Activated naive CD4-positive, alpha-beta T cell treated with anti-CD3 and anti-CD28 coated beads, Interleukin-2, amount 10 ng/mL, durations not matched to agents 7 days and 5 days (primary cell): ENCODE data around the gene ITGB5.

Experiments used
- CTCF ChIA-PET: fragments of 350-600 bp; sonication (Branson Sonifier 250); formaldehyde crosslinking; loops from one replicate; lab custom pipeline; 2021; ENCODE audit warnings: antibody characterized with exemption; lab: Charles Lee
- DNase-seq: peaks from one replicate; pipeline ENCODE4 v3.0.0-alpha.2; 2020
- H3K27ac Mint-ChIP-seq: one replicate; pipeline ENCODE4 v1.8.0; 2021; ENCODE audit warnings: mild to moderate bottlenecking, moderate library complexity, mixed read lengths
- H3K27me3 Mint-ChIP-seq: one replicate; pipeline ENCODE4 v1.8.0; 2021; ENCODE audit warnings: mild to moderate bottlenecking, mixed read lengths
- H3K36me3 Mint-ChIP-seq: one replicate; pipeline ENCODE4 v1.8.0; 2021; ENCODE audit warnings: mixed read lengths
- H3K4me1 Mint-ChIP-seq: one replicate; pipeline ENCODE4 v1.8.0; 2021; ENCODE audit warnings: mixed read lengths
- H3K4me3 Mint-ChIP-seq: one replicate; pipeline ENCODE4 v1.8.0; 2021; ENCODE audit warnings: mild to moderate bottlenecking, moderate library complexity, mixed read lengths
- H3K9me3 Mint-ChIP-seq: one replicate; pipeline ENCODE4 v1.8.0; 2021; ENCODE audit warnings: mixed read lengths

The ITGB5 gene

DNA sequence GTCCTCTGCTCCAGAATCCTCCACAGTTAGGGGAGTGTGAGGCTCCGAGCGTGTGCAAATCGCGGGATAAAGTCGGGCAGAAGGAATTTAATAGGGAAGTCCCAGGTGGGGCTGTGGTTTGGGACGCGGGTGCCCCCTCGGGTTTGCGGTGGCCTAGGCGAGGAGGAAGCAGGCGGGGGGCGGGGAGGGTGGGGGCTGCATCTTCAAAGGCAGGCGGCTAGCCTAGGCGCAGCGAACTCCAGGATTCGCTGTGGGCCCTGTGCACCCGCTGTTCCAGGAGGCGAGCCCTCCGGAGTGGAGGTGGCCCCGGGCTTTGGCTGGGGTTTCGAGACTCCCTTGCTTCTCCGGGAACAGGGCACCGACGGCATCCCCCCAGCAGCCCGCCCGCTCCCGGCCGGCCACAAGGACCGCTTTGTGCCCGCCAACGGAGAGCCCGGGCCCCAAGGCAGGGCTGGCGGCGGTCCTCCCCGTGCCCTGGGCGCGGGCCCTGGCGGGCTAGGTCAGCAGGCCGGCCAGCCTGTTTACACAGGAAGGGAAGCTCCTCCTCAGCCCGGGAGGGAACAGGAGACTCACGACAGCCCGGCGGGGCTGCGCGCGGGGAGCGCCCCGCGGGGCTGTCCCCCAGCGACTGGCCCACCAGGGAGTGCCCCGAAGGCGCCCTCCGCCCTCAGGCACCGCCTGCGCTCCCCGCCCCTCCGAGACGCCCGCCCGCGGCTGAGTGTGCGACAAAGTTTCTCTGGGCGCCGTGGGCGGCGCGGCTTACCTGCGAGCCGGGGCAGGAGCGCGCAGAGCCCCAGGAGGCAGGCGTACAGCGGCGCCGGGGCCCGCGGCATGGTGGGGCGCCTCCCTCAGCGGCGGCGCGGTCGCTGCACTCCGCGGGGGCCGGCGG is 753 bp downstream of the ITGB5 start:
- Mint-ChIP-seq H3K27ac (no peak overlapping the region), H3K27me3 (peaks cover 92% of the 10 kb centered on the region), H3K4me3 (peak overlapping the region; percentile 61), H3K36me3 (peaks cover 3% of the 10 kb centered on the region), H3K9me3 (no peaks in the 10 kb centered on the region), H3K4me1 (peaks cover 10% of the 10 kb centered on the region)
- CTCF ChIA-PET = interaction anchor here (1.3 kb wide), 1 partner anchor 125 kb away, joined by 3 read pairs; no protein-coding TSS in a partner anchor
- DNase-seq = peak; percentile 32

DNA sequence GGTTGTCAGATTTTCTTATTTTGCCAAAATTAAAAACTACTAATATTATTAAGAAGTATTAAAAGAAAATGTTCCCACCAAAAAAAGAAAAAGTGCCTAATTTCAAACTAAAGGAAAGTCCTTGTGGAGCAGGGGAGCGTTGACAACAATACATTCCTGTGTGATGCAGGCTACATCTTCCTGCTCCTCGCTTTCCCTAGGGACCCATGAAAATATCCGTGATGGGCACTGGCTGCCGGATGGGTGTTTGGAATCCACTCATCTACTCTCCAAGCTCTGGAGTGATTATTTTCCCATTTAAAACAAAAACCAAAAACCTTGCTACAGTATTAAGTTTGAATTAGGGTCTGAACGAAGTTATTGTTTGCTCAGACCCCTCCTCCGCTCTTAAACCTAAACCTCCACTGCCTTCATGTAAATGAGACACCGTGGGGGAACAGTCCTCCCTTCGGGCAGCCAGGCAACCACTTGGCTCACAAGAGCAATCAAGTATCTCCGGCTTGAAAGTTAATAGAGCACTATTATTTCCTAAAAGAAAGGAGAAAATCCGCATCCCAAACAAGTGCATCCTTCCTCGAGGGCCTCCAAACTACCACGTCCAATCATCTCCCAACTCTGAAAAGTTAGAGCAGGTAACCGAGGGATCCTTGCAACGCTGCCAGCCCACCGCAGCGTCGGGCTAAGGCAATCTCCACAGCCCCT is 1.5 kb downstream of the ITGB5 start:
- DNase-seq = no peak
- Mint-ChIP-seq H3K27me3 (peaks cover 88% of the 10 kb centered on the region), H3K4me1 (peaks cover 10% of the 10 kb centered on the region), H3K36me3 (peaks cover 3% of the 10 kb centered on the region), H3K4me3 (peak overlapping the region; percentile 61), H3K9me3 (no peaks in the 10 kb centered on the region), H3K27ac (no peak overlapping the region)
- CTCF ChIA-PET = interaction anchor here (0.8 kb wide), 1 partner anchor 16 kb away, joined by 3 read pairs; no protein-coding TSS in a partner anchor

GRCh38 chr3:124884474-124885101 is 2.6 kb downstream of the ITGB5 start:
- no peak for DNase-seq
- Mint-ChIP-seq H3K4me1 (peaks cover 10% of the 10 kb centered on the region), H3K27ac (no peak overlapping the region), H3K27me3 (peaks cover 77% of the 10 kb centered on the region), H3K4me3 (no peak overlapping the region), H3K9me3 (no peaks in the 10 kb centered on the region), H3K36me3 (peaks cover 3% of the 10 kb centered on the region)
- CTCF ChIA-PET = interaction anchor here (0.8 kb wide), 1 partner anchor 17 kb away, joined by 3 read pairs; no protein-coding TSS in a partner anchor

DNA sequence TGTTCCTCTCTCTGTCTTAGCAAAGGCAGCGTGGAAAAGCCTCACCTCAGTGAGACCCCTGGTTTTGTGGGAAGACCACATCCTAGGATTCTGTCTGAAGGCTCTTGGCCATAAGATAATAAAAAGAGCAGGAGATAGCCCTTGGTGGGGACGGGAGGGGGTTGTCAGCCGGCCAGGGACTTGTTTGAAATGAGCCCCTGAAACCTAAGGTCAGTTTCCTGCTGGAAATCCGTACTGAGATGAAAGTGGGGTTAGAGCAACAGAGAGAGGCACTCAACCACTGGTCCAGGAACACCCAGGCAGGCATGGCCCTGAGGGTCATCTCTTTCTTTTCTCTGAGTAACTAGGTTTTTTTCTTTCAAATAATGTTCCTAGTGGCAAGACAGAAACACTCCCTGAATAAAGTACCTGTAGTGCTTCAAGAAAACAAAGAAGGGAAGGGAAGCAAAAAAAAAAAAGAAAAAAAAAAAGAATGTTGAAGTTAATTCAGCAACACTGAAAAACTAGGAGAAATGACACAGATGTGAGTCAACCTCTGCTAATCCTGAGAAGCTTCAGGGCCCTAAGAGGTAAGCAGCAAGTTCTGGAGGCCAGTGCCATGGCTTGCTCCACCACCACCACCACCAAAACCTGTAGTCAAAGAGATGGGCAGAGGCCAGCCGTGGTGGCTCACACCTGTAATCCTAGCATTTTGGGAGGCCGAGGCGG is 3.2 kb downstream of the ITGB5 start:
- peaks cover 75% of the 10 kb centered on the region for H3K27me3 Mint-ChIP-seq
- CTCF ChIA-PET = no interaction called here

DNA sequence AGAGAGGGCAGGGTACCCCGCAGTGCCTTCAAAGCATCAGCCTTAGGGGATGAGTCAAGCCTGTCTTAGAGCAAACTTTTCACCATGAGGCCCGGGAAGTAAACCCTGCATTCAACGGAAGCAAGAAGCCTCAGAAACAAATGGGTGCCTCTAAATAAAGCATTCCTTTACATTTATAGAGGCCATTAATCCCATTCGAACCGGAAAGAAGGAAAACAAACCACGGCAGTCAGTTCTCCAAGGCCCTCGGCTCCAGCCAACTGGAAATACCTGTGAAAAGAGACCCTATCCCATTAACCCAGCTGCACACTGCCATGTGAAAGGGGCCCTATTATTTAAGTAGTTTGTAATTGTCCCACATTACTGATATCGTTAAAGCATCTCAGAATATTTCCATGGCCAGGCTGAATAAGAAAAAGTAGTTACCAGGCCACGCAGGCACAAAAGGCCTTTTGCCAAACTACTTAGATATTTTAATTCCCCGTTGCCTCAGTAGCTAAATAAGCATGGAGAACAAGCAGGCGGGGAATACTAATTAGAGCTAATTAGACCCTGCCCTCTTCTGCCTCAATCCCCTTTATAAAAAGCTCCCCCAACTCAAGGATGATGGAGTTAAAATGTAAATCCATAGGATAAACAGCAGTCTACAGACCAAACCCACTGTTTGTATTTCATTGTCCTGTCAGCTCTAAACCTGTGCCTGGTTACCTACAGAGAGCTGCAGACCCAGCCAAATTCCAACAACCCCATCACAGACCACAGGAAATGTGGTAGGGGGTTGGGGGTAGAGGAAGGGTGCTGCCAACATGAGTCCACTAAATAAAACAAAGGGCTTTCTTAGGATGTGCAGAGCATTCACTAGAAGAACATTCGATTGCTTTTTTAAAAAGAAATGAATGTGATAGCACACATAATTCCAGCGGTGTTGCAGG is 4.1 kb downstream of the ITGB5 start:
- CTCF ChIA-PET = no interaction called here
- H3K4me1 Mint-ChIP-seq = peaks cover 21% of the 10 kb centered on the region
- peaks cover 3% of the 10 kb centered on the region for H3K36me3 Mint-ChIP-seq
- no peak for DNase-seq
- H3K27ac Mint-ChIP-seq = no peak overlapping the region
- no peaks in the 10 kb centered on the region for H3K9me3 Mint-ChIP-seq
- peaks cover 70% of the 10 kb centered on the region for H3K27me3 Mint-ChIP-seq
- H3K4me3 Mint-ChIP-seq = no peak overlapping the region

More for the DNA sequence above, 3.2 kb downstream of the ITGB5 start:
- Mint-ChIP-seq H3K9me3 (no peaks in the 10 kb centered on the region), H3K4me1 (peaks cover 16% of the 10 kb centered on the region), H3K36me3 (peaks cover 3% of the 10 kb centered on the region), H3K4me3 (no peak overlapping the region), H3K27ac (no peak overlapping the region)
- DNase-seq = no peak

GRCh38 chr3:124881976-124882697 is 5.0 kb downstream of the ITGB5 start:
- peaks cover 64% of the 10 kb centered on the region for H3K27me3 Mint-ChIP-seq
- no peak for DNase-seq
- peaks cover 18% of the 10 kb centered on the region for H3K4me1 Mint-ChIP-seq
- peaks cover 3% of the 10 kb centered on the region for H3K36me3 Mint-ChIP-seq
- H3K4me3 Mint-ChIP-seq = no peak overlapping the region
- CTCF ChIA-PET = no interaction called here
- no peaks in the 10 kb centered on the region for H3K9me3 Mint-ChIP-seq
- no peak overlapping the region for H3K27ac Mint-ChIP-seq

DNA sequence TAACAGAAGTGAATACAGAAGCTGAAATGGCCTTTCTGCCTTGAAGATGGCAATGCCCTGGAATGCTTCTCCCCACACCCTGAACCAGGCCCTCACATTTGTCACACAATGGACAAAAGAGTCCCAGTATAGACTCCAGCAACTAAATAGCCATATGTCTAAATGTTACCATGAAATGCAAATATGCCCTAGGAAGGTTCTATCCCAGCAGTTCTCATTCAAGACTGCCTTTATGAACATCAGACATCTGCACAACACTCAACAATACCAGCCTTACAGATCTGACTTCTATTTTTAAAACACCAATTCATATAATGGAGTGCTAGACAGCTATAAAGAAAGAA is 7.9 kb downstream of the ITGB5 start:
- DNase-seq = no peak
- Mint-ChIP-seq H3K27ac (no peak overlapping the region), H3K4me3 (no peak overlapping the region), H3K27me3 (peaks cover 49% of the 10 kb centered on the region), H3K4me1 (peaks cover 13% of the 10 kb centered on the region), H3K9me3 (no peaks in the 10 kb centered on the region), H3K36me3 (no peaks in the 10 kb centered on the region)
- CTCF ChIA-PET = interaction anchor here (0.7 kb wide), 1 partner anchor 240 kb away, joined by 3 read pairs; no protein-coding TSS in a partner anchor

- H3K27ac Mint-ChIP-seq = no peak overlapping the region
- CTCF ChIA-PET = interaction anchor here (1.7 kb wide), 1 partner anchor 22 kb away, joined by 4 read pairs; no protein-coding TSS in a partner anchor
- H3K9me3 Mint-ChIP-seq = no peaks in the 10 kb centered on the region
- peaks cover 47% of the 10 kb centered on the region for H3K27me3 Mint-ChIP-seq
- peak; percentile 52 for DNase-seq
- H3K4me3 Mint-ChIP-seq = no peak overlapping the region
- no peaks in the 10 kb centered on the region for H3K36me3 Mint-ChIP-seq
- peaks cover 13% of the 10 kb centered on the region for H3K4me1 Mint-ChIP-seq
Measured at GRCh38 chr3:124878561-124879336, 8.4 kb downstream of the ITGB5 start.

DNA sequence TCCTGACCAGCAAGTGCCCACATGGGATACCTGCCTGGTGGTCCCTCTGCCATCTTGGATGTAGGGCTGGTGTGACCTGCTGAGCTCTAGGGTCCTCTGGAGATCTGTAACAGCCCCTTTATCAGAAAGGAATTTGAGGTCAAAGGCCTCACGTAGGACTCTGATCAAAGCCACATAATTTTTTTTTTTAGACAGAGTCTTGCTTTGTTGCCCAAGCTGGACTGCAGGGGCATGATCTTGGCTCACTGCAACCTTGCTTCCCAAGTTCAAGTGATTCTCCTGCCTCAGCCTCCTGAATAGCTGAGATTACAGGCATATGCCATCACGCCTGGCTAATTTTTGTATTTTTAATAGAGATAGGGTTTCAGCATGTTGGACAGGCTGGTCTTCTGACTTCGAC is 9.5 kb downstream of the ITGB5 start:
- Mint-ChIP-seq H3K27ac (no peak overlapping the region), H3K36me3 (no peaks in the 10 kb centered on the region), H3K4me3 (no peak overlapping the region), H3K9me3 (no peaks in the 10 kb centered on the region), H3K27me3 (peaks cover 47% of the 10 kb centered on the region), H3K4me1 (peaks cover 13% of the 10 kb centered on the region)
- DNase-seq = no peak
- CTCF ChIA-PET = interaction anchor here (1.7 to 2.0 kb wide), 2 partner anchors 23 to 117 kb away, joined by 4 to 8 read pairs; no protein-coding TSS in a partner anchor

DNA sequence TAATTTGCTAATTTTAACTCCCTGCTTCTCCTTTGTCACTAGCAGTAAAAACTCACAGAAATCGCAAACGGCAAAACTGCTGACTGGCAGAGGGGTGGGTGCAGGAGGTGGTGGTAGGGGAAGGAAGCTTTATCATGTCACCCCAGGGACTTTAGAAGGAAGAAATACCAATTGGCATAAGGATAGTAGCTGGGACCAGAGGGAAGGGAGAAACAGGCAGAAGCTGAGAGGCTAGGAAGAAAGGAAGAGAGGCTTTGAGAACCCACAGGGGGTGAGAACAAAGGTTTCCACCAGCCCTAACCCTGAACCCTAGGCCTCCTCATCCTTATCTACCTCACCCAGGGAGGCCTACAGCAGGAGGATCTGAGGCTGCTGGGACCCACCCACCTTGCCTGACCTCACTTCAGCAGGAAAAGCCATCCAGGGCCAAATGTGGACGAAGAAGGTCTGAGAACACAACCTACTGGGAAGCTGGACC is 10.7 kb downstream of the ITGB5 start:
- peaks cover 13% of the 10 kb centered on the region for H3K4me1 Mint-ChIP-seq
- H3K27me3 Mint-ChIP-seq = peaks cover 44% of the 10 kb centered on the region
- H3K27ac Mint-ChIP-seq = no peak overlapping the region
- H3K4me3 Mint-ChIP-seq = no peak overlapping the region
- no peaks in the 10 kb centered on the region for H3K36me3 Mint-ChIP-seq
- DNase-seq = no peak
- no peaks in the 10 kb centered on the region for H3K9me3 Mint-ChIP-seq
- CTCF ChIA-PET = interaction anchor here (0.8 to 2.0 kb wide), 2 partner anchors 25 to 115 kb away, joined by 3 to 8 read pairs; no protein-coding TSS in a partner anchor

GRCh38 chr3:124873226-124873625 is 13.9 kb downstream of the ITGB5 start:
- Mint-ChIP-seq H3K36me3 (no peaks in the 10 kb centered on the region), H3K27me3 (peaks cover 42% of the 10 kb centered on the region), H3K4me3 (no peak overlapping the region), H3K4me1 (peaks cover under 1% of the 10 kb centered on the region), H3K27ac (no peak overlapping the region), H3K9me3 (no peaks in the 10 kb centered on the region)
- DNase-seq = no peak
- CTCF ChIA-PET = no interaction called here

- H3K4me3 Mint-ChIP-seq = no peak overlapping the region
- no peaks in the 10 kb centered on the region for H3K36me3 Mint-ChIP-seq
- H3K4me1 Mint-ChIP-seq = no peaks in the 10 kb centered on the region
- H3K9me3 Mint-ChIP-seq = no peaks in the 10 kb centered on the region
- CTCF ChIA-PET = no interaction called here
- H3K27ac Mint-ChIP-seq = no peak overlapping the region
- peaks cover 28% of the 10 kb centered on the region for H3K27me3 Mint-ChIP-seq
- DNase-seq = no peak
Measured at GRCh38 chr3:124867511-124867910, 19.7 kb downstream of the ITGB5 start.
